Measurements from ENCODE around the gene TLE1.
"Not testable (repeated sequence)": the region's sequence is repeated elsewhere in the genome, so short reads cannot be mapped to it uniquely, and the experiment has no call there.

The TLE1 gene

DNA sequence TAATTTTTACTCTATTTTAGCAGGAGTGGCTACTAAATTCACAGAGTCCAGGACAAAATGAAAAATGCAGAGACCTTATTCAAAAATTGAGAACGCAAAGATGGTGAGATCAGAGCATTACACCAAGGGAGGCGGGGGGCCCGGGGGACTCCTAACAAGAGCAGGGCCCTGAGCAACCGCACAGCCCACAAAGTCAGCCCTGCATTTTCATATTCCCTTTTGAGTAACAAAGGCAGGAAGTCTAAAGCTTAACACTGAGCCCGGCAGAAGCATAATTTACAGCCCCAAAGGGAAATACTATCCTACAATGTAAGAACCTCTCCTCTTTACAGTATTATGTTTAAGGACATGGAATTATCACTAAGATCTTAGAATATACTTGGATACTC, 69.4 kb downstream of the TLE1 start:
- DNase-seq: no peak

DNA sequence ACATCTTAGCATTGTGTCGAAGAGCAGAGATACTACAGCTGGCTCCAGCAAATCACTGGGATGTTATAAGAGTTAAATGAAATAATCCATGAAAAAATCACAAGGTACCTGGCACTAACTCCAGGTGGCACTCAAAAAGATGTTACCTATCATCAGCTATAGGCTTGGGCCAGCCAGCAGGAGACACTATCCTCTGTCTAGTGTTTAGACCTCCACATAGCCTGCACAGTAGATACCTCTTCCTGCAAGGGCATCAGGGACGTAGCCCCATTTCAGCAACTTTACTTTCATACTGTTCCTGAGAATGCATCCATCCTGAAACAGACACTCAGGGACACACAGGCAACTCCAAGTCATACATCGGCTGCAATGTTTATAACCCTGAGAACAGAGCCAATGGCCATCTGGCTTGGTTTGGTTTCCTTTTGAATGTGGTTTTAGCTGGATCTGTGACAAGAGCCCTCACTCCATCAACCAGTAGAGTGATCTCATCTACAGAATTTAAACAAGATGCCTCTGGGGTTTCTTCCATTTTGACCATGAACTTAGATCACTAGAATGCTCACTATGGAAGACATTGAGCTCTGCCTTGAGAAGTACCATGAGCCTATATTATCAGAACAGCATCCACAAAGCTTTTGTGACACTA, 69.9 kb downstream of the TLE1 start:
- no peak for DNase-seq

DNA sequence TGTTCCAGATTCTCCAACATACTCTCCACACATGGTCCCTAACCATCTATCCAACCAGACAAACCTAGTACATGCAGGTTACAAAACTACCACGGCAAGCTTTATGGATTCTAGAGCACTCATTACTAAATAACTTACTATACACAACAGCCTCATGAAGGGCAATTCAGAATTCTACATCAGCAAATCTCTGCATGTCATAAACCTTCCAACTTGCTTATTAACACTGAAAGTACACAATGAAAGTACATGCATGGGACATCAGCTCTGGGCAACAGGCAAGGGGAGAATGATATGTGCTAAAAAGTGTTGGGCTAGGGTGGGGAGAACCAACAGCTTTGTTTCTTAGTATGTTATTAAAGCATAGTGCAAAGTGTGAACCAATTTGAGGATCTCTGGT, 70.4 kb downstream of the TLE1 start:
- DNase-seq: no peak

DNA sequence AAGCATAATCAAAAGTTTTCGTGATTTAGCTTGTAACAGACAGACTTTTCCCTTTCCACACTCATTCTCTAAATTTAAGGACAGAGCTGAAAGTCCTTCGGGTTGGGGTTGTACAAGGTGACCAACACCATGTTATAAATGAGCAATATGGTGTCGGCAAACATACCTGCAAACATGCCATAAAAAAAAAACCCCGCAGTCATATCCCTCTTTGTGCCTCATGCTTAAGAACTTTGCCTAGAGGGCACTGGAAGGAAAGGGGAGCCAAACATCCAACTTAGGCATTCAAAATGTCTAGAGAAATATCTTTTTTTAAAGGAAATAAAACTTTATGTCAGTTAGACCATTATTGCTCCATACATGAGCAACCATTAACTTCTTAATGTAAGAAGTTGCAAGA, 73.2 kb downstream of the TLE1 start:
- DNase-seq: no peak

DNA sequence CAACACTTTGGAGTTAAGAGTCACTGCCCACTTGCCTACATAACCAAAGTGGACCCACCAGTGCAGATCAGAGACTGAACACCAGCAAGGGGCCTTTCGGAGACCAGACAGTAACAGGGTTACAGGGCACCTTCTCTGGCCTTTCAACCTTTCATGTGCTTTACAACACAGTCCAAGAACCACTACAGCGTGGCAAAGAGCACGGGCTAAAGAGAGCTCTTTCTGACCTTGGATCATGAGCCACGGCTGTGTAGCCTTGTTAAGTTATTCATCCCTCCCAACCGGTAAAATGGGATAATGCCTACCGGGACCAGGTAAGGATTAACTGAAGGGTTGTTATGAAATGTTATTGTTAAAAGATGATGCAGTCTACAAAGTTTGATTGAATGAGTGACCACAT, 75.0 kb downstream of the TLE1 start:
- no peak for DNase-seq

DNA sequence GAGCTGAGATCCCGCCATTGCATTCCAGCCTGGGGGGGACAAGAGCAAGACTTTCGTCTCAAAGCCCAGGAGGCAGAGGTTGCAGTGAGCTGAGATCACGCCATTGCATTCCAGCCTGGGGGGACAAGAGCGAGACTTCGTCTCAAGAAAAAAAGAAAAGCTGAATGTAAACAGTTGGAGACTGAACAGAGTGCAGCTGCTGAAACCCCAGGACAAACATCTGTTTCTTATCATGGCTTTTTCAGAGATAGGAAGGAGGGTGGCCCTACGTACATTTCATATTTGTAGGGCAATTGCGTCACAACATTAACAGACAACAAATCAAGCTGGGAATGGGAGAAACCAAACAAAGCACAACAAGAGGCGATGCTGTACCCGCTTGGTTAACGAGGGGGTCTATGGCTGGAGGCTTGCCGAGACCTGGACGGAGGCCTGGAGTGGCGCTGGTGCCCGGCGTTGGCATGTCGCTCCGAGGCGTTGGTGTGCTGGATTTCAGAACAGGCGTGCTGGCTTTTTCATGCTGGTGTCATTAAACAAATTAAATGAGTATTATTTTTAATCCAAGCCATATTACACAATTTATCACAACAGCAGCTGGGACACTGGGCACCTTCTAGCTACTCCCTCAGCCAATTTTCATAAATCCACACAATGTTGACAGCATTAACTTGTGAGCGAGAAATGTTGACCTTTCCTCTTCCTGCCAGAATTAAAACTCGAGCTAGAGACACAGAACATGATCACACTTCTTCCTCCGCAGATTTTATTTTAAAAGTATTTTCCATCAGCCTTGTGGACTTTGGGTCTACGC, 76.1 kb downstream of the TLE1 start:
- DNase-seq: no peak

DNA sequence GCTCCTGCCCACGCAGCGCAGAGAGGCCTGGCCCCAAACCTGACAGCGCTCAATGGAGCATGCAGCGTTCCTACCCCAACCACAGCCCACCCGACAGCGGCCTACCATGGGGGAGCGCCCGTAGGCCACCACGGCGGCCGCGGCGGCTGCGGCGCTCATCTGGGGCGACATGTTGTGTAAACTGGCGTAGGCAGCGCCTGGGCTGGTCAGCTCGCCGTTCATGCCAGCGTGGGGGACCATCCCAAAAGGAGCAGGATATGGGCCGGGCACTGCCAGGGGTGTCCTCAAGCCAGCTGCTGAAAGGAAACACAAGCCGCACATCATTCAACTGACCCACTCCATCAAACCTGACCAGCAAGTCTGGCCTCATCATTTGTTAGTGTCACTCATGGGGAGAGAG, 77.7 kb downstream of the TLE1 start:
- no peak for DNase-seq

DNA sequence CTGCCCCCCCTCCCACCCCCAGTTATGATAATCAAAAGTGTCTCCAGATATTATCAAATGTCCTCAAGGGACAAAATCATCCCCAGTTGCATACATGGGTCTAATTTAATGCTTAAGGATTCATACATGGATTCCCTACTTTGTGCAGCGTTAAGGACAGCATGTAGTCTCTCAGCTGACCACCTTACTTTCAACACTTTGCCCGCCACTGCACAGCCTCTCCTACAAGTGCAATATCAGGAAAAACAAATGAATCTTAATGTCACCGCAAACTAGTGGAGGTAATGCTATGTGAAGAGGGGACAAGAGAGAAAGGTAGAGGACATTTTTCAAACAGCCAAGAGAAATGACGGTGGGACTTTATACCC, 78.6 kb downstream of the TLE1 start:
- no peak for DNase-seq

DNA sequence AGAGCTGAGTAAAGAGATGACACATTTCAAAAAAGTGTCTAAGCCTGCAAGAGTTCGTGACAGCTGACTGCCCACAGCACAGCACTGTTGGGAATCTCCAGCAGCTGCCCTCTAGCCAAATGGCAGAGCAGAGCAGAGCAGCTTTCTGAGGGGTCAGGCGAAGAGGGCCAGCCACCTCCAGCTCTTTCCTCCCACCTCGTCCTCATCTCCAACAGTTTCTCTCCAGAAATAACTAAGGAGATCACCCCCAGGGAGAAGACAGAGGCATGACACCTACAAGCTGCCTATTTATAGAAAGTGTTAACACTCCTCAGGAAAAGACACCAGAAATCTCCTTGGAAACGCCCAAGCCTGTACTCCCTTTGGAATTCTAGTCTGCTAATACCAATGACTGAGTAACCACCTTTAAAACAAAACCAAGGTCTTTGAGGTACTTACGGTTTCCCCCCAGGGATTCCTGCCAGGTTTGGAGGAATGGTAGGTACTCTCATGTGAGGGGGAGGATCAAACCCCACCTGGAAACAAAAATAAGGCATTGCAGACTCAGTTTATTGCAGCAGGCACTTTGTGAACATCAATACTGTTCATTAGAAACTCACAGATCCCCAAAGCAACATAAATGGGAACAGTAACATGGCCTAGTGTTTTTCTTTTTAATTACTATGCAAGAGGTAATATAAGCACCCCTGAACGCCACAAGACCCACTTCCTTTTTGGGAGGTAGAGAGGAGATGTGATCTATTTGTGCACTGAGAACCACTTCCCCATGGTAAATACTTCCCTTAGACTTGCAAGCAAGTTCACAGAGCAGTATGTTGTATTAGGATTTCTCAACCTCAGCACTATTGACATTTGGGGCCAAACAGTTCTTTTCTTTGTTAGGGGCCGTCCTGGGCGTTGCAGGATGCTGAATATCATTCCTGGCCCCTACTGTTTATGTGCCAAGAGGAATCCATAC, 79.3 kb downstream of the TLE1 start:
- no peak for DNase-seq

DNA sequence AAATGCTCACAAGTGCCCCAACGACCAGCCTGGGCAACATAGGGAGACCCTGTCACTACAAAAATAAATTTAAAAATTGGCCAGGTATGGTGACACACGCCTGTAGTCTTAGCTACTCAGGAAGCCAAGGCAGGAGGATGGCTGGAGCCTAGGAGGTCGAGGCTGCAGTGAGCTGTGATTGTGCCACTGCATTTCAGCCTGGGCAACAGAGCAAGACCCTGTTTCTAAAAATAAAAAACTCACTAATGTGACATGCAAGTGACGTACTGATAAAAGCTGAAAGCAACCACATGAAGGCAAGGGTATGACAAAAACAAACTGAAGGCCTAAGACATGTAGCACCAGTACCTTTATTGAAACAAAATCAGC, 81.1 kb downstream of the TLE1 start:
- no peak for DNase-seq

DNA sequence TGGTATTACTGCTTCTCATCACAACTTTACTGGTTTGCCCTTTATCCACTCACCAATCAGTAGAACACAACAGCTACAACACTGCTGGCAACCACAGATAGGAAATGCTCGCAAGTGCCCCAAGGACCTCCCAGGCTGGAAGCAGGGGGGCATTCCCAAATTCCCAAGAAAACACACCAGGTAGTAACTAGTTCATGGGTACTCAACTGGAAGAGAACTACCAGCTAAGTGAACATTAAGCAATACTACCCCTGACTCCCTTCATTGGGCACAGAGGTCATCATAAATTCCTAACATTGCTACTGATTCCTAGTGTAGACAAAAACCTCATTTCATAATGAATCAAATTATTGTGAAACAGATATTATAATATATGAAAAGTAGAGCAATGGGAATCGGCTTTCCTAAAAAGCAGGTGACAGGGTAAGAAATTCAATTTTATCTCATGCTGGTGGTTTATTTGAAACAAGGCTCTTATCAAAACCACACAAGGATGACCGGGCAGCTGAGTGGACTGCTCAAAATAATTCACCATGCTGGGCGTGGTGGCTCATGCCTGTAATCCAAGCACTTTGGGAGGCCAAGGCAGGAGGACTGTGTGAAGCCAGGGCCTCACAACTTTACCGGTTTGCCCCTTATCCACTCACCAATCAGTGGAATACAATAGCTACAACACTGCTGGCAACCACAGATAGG, 81.6 kb downstream of the TLE1 start:
- no peak for DNase-seq

DNA sequence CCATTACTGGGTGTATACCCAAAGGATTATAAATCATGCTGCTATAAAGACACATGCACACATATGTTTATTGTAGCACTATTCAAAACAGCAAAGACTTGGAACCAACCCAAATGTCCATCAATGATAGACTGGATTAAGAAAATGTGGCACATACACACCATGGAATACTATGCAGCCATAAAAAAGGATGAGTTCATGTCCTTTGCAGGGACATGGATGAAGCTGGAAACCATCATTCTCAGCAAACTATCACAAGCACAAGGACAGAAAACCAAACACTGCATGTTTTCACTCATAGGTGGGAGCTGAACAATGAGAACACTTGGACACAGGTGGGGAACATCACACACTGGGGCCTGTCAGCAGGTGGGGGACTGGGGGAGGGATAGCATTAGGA, 83.1 kb downstream of the TLE1 start:
- not testable (repeated sequence) for DNase-seq

DNA sequence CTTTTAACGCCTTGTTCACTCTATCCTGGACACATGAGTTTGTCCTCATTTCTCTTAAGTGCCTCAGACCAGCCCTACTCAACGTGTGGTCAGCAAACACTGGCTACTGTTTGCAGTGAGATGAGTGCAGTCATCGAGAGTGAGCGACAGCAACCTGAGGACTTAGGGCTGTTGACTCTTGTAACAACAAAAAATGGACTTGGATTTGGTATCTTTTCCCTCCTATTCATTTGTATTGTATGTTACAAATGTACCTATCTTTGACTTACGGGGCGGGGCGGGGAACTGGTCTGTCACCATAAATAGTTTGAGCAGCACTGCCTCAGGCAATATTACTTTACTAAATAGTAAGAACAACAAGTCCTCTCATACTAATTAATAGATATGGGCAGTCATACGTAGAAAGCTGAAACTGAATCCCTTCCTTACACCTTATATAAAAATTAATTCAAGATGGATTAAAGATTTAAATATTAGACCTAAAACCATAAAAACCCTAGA, 84.1 kb downstream of the TLE1 start:
- no peak for DNase-seq

DNA sequence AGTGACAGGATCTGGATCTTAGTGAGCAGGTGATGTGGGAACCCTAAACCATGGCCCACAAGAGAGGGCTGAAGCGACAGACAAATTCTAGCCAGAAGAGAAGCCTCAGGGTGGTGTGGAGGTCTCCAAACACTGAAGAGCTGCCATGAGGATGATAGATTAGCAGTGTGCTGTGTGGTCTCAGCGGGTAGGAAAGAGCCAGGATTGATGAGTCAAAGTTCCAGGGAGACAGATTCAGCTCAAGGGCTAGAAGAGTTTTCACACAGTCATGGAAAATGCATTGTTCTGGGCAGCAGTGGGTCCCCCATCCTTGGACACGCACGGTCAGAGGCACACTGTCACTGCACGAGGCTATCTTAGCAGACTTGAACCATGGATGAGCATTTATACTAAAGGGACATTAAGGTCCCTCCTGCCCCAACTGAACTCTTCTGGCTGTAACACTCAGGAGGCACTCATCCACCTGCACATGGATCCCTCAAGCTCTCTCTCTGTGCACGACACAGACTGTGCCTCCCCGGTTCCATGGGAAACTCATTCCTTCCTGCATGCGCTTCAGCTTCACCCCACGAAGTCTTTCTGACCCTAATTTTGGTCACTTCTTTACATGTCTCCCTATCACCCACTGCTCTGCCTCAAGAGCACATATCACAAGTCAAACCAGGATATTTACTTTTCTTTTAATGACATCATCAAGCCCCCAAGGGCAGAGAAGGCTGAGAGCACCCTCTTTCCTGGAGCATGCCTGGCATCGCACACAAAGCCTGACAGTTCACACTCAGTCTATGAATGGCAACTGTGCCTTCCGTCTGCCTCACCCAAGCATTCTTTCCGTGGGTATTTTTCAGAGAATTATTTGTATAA, 84.8 kb downstream of the TLE1 start:
- DNase-seq: no peak

DNA sequence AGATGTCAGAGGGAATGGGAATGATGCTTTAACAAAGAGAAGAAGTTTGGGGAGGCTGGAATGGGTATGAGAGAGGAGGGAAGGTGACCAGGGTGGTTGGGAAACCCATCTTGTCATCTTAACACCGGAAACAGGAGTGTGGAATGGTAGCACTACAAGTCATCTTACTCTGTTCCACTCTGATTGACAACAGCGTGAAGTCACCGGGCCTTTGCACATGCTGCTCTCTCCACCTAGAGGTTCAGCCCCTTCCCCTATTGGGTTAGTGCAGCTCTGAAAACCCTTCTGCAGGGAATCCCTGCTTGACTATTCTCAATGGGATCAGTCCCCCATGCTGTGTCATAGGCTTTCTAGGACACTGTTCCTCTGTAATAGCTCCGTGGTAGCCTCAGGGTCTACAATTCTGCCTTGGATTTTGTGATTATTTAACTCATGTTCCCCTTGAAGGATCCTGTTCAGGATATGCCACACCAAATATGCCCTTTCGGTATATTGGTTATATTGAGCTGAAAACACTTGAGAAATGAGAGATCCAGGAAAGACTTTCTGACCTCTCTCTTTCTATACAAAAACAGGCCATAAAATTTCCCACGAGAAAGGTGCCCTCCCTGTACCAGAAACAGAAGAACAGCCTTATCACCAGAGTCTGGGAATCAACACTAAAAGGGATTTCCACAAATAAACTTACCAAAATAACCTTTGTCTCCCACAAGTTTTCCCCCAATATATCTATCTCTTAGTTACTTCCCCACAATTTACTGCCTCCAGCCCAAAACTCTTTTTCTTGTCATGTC, 86.3 kb downstream of the TLE1 start:
- DNase-seq: no peak

DNA sequence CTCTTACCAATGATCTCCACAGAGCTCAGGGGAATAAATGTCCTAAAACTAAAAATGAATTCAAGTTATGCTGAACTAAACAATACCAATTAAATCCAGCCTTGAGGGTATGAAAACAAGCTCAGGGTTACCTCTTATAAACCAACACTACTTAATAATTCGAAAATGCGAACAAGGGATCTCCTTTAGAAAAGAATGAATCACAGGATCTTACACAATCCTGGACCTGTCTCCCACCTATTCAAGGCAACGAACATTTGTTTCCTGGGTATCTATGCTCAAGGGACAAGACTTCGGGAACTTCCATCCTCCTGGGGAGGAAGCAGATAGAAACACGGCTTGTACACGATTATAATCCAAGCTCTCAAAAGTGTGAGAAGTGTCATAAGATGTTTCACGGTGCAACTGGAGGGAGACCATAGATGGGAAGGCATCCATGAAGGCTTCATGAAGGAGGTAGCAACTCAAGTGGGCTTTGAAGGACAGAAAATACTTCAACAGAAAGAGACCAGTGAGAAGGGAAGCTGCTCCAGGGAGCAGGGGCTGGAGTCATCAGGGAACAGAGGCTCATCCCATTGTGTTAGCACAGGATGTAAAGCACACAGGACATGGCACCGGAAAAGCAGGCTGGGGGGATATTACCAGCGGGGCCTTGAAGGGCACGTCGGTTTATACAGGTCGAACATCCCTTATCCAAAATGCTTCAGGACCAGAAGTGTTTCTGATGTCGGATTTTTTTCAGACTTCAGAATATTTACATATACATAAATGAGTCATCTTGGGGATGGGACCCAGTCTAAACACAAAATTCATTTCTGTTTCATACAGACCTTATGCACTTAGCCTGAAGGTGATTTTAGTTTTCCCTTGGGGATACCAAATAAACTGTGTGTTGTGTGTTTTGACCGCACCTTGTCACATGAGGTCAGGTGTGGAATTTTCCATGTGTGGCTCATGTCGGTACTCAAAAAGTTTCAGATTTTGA, 87.4 kb downstream of the TLE1 start:
- no peak for DNase-seq

DNA sequence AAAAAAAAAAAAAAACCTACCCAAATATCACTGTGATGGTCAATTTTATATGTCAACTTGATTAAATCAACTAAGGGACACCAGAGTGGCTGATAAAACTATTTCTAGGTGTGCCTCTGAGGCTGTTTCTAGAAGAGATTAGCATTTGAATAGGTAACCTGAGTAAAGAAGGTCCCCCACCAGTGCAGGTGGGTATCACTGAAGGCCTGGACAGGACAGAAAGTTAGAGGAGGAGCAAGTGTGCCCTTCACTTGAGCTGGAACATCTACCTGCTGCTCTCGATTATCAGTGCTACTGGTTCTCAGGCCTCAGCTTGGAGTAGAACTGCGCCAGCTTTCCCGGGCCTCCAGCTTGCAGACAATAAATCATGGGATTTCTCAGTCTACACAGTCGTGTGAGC, 88.7 kb downstream of the TLE1 start:
- DNase-seq: no peak

DNA sequence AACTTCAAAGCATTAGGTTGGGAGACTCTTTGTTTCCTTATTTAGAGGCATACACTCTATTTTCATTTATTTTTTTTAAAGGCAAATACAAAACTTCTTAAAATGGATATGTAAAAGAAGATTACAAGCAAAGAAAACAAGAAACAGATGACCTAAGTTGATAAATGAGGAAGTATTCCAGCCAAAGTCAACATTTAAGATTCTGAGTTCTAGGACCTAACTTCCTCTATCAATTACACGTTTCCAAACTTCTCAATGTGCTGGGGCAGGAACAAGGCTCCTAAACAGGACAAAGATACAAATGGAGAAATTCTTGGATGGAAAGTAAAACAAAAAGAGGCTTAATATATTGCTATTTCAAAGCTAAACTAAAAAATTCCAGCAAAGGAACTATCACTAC, 89.5 kb downstream of the TLE1 start:
- no peak for DNase-seq

DNA sequence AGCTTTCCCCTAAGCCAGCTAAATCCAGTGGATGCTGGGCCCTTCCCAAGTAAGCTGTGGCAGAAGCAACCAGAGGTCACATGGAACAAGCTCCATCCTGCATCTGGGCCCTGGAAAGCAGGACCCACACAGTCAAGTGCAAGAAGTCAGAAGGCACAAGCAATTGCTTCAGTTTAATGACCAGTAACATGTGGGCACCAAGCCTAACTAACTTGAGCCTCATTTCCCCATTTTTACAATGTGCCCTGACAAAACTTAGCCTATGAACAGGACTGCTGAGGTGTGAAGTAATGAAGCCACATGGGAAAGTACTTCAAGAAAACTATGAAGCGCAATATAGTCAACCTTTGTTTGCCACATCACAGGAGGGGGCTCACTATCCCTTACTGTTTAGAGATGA, 90.5 kb downstream of the TLE1 start:
- DNase-seq: no peak

DNA sequence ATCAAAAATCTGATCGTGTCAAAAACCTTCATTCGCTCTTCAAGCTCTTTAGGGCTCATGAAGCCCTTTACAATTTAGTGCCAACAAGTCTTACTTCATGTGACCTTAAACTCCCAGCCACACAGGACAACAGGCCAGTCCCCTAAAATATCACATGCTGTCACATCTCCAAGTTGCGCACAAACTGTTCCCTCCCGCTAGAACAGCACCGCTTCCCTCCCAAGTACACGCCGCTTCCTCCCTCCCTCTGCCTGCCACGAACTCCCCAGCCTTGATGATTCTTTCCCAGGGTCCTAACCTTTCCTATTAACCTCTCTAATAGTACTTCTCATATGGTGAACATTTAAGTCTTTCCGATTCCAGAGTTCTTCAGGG, 91.2 kb downstream of the TLE1 start:
- DNase-seq: no peak

Measured in NCI-H1694 (cell line).